GM04503 (cell line): ENCODE measurements around the gene HRC.
"Not testable (repeated sequence)": the region's sequence is repeated elsewhere in the genome, so short reads cannot be mapped to it uniquely, and the experiment has no call there.

Source experiments
- DNase-seq: peaks from one replicate; pipeline ENCODE4 v3.0.0-alpha.2; 2012; ENCODE audit warnings: low read depth

HRC gene

GRCh38 chr19:49155005-49155819 lies at the start of gene HRC:
Gene HRC (minus strand): TSS chr19:49155396. CDS start chr19:49155237, 159 bp downstream.
- DNase-seq: no peak

- no peak for DNase-seq
Measured at GRCh38 chr19:49201042-49201441, 45.8 kb upstream of the HRC start.

- no peak for DNase-seq
Measured at GRCh38 chr19:49200238-49200862, 45.2 kb upstream of the HRC start.

- DNase-seq: no peak
Measured at GRCh38 chr19:49196527-49197240, 41.5 kb upstream of the HRC start.

- no peak for DNase-seq
Measured at GRCh38 chr19:49194408-49194807, 39.2 kb upstream of the HRC start.

GRCh38 chr19:49193822-49194394 lies 38.7 kb upstream of the HRC start:
- no peak for DNase-seq

GRCh38 chr19:49190781-49191180 lies 35.6 kb upstream of the HRC start:
- no peak for DNase-seq

- DNase-seq: no peak
Measured at GRCh38 chr19:49189259-49189658, 34.1 kb upstream of the HRC start.

GRCh38 chr19:49188626-49189200 lies 33.5 kb upstream of the HRC start:
- DNase-seq: no peak

GRCh38 chr19:49186108-49186507 lies 30.9 kb upstream of the HRC start:
- DNase-seq: no peak

GRCh38 chr19:49182848-49183375 lies 27.7 kb upstream of the HRC start:
- no peak for DNase-seq

- not testable (repeated sequence) for DNase-seq
Measured at GRCh38 chr19:49182010-49182847, 27.0 kb upstream of the HRC start.

- DNase-seq: no peak
Measured at GRCh38 chr19:49180659-49181058, 25.5 kb upstream of the HRC start.

- no peak for DNase-seq
Measured at GRCh38 chr19:49173198-49173597, 18.0 kb upstream of the HRC start.

- no peak for DNase-seq
Measured at GRCh38 chr19:49168421-49168820, 13.2 kb upstream of the HRC start.

- no peak for DNase-seq
Measured at GRCh38 chr19:49167857-49168409, 12.7 kb upstream of the HRC start.

GRCh38 chr19:49165865-49166301 lies 10.7 kb upstream of the HRC start:
- DNase-seq: no peak

GRCh38 chr19:49165111-49165750 lies 10.0 kb upstream of the HRC start:
- DNase-seq: no peak

GRCh38 chr19:49161987-49162386 lies 6.8 kb upstream of the HRC start:
- no peak for DNase-seq
